Dermis blood vessel endothelial cell (primary cell): ENCODE results near the gene COPZ2. TPM values are rescaled to one million over a fixed set of nuclear protein-coding genes. Genes with fewer than 3 reads are reported as not detected.
"Not testable (repeated sequence)": the region's sequence is repeated elsewhere in the genome, so short reads cannot be mapped to it uniquely, and the experiment has no call there.

ENCODE experiments used
- DNase-seq: peaks from one replicate; pipeline ENCODE4 v3.0.0; 2010
- total RNA-seq: library from RNA; depleted of rRNA; stranded (reverse); fragments of >200 nt; gene quantifications from 2 replicates; pipeline ENCODE4 v1.2.3, GENCODE V29; 2014

Gene COPZ2
- 3.8 and 6.5 TPM in 2 replicates for total RNA-seq

- DNase-seq: peak; percentile 67
Observed at GRCh38 chr17:48037036-48037837, at the start of gene COPZ2. Gene COPZ2 (minus strand): TSS chr17:48037797. CDS start chr17:48037777, 20 bp downstream.

GRCh38 chr17:48084932-48085331 lies 47.3 kb upstream of the COPZ2 start:
- DNase-seq: no peak

- DNase-seq: no peak
Observed at GRCh38 chr17:48081858-48082257, 44.3 kb upstream of the COPZ2 start.

GRCh38 chr17:48077152-48077551 lies 39.6 kb upstream of the COPZ2 start:
- DNase-seq: not testable (repeated sequence)

- DNase-seq: peak; percentile 86
Observed at GRCh38 chr17:48074322-48075081, 36.9 kb upstream of the COPZ2 start.

GRCh38 chr17:48073566-48074094 lies 36.0 kb upstream of the COPZ2 start:
- DNase-seq: not testable (repeated sequence)

- DNase-seq: not testable (repeated sequence)
Observed at GRCh38 chr17:48072811-48073210, 35.2 kb upstream of the COPZ2 start.

GRCh38 chr17:48071654-48072053 lies 34.1 kb upstream of the COPZ2 start:
- DNase-seq: no peak

- DNase-seq: no peak
Observed at GRCh38 chr17:48070195-48070594, 32.6 kb upstream of the COPZ2 start.

GRCh38 chr17:48068491-48068961 lies 30.9 kb upstream of the COPZ2 start:
- DNase-seq: peak; percentile 57

GRCh38 chr17:48067808-48068207 lies 30.2 kb upstream of the COPZ2 start:
- not testable (repeated sequence) for DNase-seq

GRCh38 chr17:48067245-48067644 lies 29.6 kb upstream of the COPZ2 start:
- no peak for DNase-seq

GRCh38 chr17:48066656-48067055 lies 29.1 kb upstream of the COPZ2 start:
- DNase-seq: peak; percentile 50

- no peak for DNase-seq
Observed at GRCh38 chr17:48066192-48066591, 28.6 kb upstream of the COPZ2 start.

- DNase-seq: no peak
Observed at GRCh38 chr17:48064638-48065037, 27.0 kb upstream of the COPZ2 start.

GRCh38 chr17:48062273-48062672 lies 24.7 kb upstream of the COPZ2 start:
- DNase-seq: no peak

- DNase-seq: no peak
Observed at GRCh38 chr17:48060249-48060648, 22.7 kb upstream of the COPZ2 start.

GRCh38 chr17:48059125-48059668 lies 21.6 kb upstream of the COPZ2 start:
- no peak for DNase-seq

- no peak for DNase-seq
Observed at GRCh38 chr17:48058393-48059124, 21.0 kb upstream of the COPZ2 start.

GRCh38 chr17:48057626-48058025 lies 20.0 kb upstream of the COPZ2 start:
- DNase-seq: no peak

- DNase-seq: no peak
Observed at GRCh38 chr17:48056879-48057278, 19.3 kb upstream of the COPZ2 start.

GRCh38 chr17:48056246-48056745 lies 18.7 kb upstream of the COPZ2 start:
- no peak for DNase-seq
